Gastrocnemius medialis (tissue), 4 donors: Measurements from ENCODE around the gene REPS2.

Experiments used
- CTCF ChIP-seq, 5 experiments: fragments of 450-650 bp in 3 of 5; fragments of 200-600 bp in 2 of 5; sonication (generic) in 2 of 5; IDR thresholded peaks in 4 of 5; conservative IDR thresholded peaks in 1 of 5; 1 replicate in 4 of 5; 2 replicates in 1 of 5; pipeline ENCODE4 v1.5.1; 2016 to 2019; ENCODE audit warnings: antibody characterized with exemption in 5 of 5, mild to moderate bottlenecking in 3 of 5, moderate library complexity in 3 of 5
- POLR2A ChIP-seq, 2 donors: fragments of 450-650 bp; IDR thresholded peaks; one replicate each; pipeline ENCODE4 v1.6.1; 2017; ENCODE audit warnings: antibody characterized with exemption in 2 of 2, mild to moderate bottlenecking in 2 of 2, moderate library complexity in 2 of 2

DNA sequence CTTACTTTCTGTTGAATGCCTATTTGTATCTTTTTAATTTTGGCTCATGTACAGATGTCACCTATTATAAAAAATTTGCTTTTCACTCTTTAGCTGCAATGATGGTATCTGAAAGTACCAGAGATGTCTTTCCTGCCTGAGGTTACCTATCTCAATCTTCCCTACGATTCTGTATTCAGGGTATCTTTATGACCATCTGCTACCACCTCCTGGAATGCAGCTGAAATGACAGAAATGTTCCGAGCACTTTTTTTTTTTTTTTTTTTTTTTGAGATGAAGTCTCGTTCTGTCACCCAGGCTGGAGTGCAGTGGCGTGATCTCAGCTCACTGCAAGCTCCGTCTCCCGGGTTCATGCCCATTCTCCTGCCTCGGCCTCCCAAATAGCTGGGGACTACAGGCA is 136.4 kb downstream of the REPS2 start:
- TF ChIP-seq CTCF (IDR thresholded peaks at IDR 0.05 in 4 of 5, conservative IDR thresholded peaks at IDR 0.05 in 1 of 5), result no peak
- no peak for TF ChIP-seq POLR2A (IDR thresholded peaks at IDR 0.05)
